HEK293 (cell line): Measurements from ENCODE around the gene SH3GL1.

Source experiments
- CTCF ChIA-PET: fragments of 350-600 bp; formaldehyde crosslinking; extraction: SDS; loops from one replicate; lab custom pipeline; 2021; ENCODE audit warnings: antibody characterized with exemption; lab: Yijun Ruan, JAX
- POLR2A ChIA-PET: fragments of 300-600 bp; formaldehyde crosslinking; extraction: SDS; loops from one replicate; lab custom pipeline; 2020; ENCODE audit warnings: antibody characterized with exemption, inconsistent platforms; lab: Yijun Ruan, JAX
- H3K27ac ChIP-seq: fragments of 200-500 bp; sonication (Bioruptor generic); 2 replicates; pipeline ENCODE4 v1.5.1; 2014; ENCODE audit warnings: low read depth, low read length, control low read depth, inconsistent platforms; ENCODE audit errors: extremely low read depth
- H3K36me3 ChIP-seq, 2 experiments: fragments of 200-500 bp in 1 of 2; sonication (Bioruptor generic) in 1 of 2; 1 replicate in 1 of 2; 2 replicates in 1 of 2; pipeline ENCODE4 v1.5.1; 2014 to 2017; ENCODE audit warnings: inconsistent platforms in 2 of 2, low read length in 2 of 2; ENCODE audit not compliant: control insufficient read depth in 2 of 2, insufficient read depth in 1 of 2
- H3K4me1 ChIP-seq: fragments of 200-500 bp; sonication (Bioruptor generic); 2 replicates; pipeline ENCODE4 v1.5.1; 2014; ENCODE audit warnings: mild to moderate bottlenecking, low read length, inconsistent platforms; ENCODE audit not compliant: control insufficient read depth, insufficient read depth
- H3K4me3 ChIP-seq: 2 replicates; pipeline ENCODE4 v1.5.1; 2011; ENCODE audit warnings: low read depth, mild to moderate bottlenecking, control low read depth, low read length, moderate library complexity
- H3K9me3 ChIP-seq: fragments of 200-500 bp; sonication (Bioruptor generic); 2 replicates; pipeline ENCODE4 v1.5.1; 2014; ENCODE audit warnings: low read depth, low read length, inconsistent platforms; ENCODE audit not compliant: control insufficient read depth, insufficient read depth
- BCL11A ChIP-seq: fragments of 450-650 bp; formaldehyde crosslinking; IDR thresholded peaks from 2 replicates; pipeline ENCODE4 v1.5.1; 2016; ENCODE audit warnings: low read depth, missing biosample characterization, missing genetic modification characterization
- ZNF16 ChIP-seq: fragments of 450-650 bp; formaldehyde crosslinking; IDR thresholded peaks from 2 replicates; pipeline ENCODE4 v1.5.1; 2016; ENCODE audit warnings: low read depth, missing biosample characterization, missing genetic modification characterization
- ZNF169 ChIP-seq: fragments of 450-650 bp; formaldehyde crosslinking; IDR thresholded peaks from 2 replicates; pipeline ENCODE4 v1.5.1; 2016; ENCODE audit warnings: missing biosample characterization, missing genetic modification characterization
- ZNF221 ChIP-seq: fragments of 450-650 bp; formaldehyde crosslinking; IDR thresholded peaks from 2 replicates; pipeline ENCODE4 v1.5.1; 2017; ENCODE audit warnings: missing biosample characterization, missing genetic modification characterization, borderline replicate concordance
- ZNF521 ChIP-seq: fragments of 450-650 bp; formaldehyde crosslinking; IDR thresholded peaks from 2 replicates; pipeline ENCODE4 v1.5.1; 2017; ENCODE audit warnings: missing biosample characterization, mild to moderate bottlenecking, missing genetic modification characterization
- ZNF529 ChIP-seq: fragments of 450-650 bp; formaldehyde crosslinking; IDR thresholded peaks from 2 replicates; pipeline ENCODE4 v1.5.1; 2017; ENCODE audit warnings: missing genetic modification characterization, missing biosample characterization; ENCODE audit not compliant: insufficient replicate concordance
- ZNF660 ChIP-seq: fragments of 450-650 bp; IDR thresholded peaks from 2 replicates; pipeline ENCODE4 v1.5.1; 2018; ENCODE audit warnings: missing biosample characterization, mild to moderate bottlenecking, missing genetic modification characterization
- ZNF701 ChIP-seq: fragments of 450-650 bp; formaldehyde crosslinking; IDR thresholded peaks from 2 replicates; pipeline ENCODE4 v1.5.1; 2016; ENCODE audit warnings: missing biosample characterization, missing genetic modification characterization
- ZNF747 ChIP-seq: fragments of 450-650 bp; formaldehyde crosslinking; IDR thresholded peaks from 2 replicates; pipeline ENCODE4 v1.5.1; 2016; ENCODE audit warnings: missing biosample characterization, missing genetic modification characterization

Gene SH3GL1

GRCh38 chr19:4316956-4317355 is 83.4 kb downstream of the SH3GL1 start:
- Histone ChIP-seq H3K27ac (no peak overlapping the region), H3K4me1 (no peaks in the 10 kb centered on the region), H3K9me3 (no peaks in the 10 kb centered on the region), H3K36me3 (peaks cover 6 to 30% of the 10 kb centered on the region in 2 experiments; a peak in 2 of 3 replicates), H3K4me3 (no peak overlapping the region)
- POLR2A ChIA-PET, result interaction anchor here (0.6 kb wide), 1 partner anchor 30 kb away, joined by 3 read pairs; no protein-coding TSS in a partner anchor
- CTCF ChIA-PET, result interaction anchor here (0.6 to 1.0 kb wide), 2 partner anchors 9 to 50 kb away, joined by 3 read pairs; no protein-coding TSS in a partner anchor
- TF ChIP-seq ZNF221 (tag by site-specific recombination) (no peak), ZNF747 (tag by site-specific recombination) (no peak), ZNF16 (tag by site-specific recombination) (no peak)

- no peak overlapping the region for H3K27ac ChIP-seq
- TF ChIP-seq ZNF701 (tag by site-specific recombination) (no peak), BCL11A (no peak), ZNF521 (no peak), ZNF529 (tag by site-specific recombination) (no peak), ZNF660 (no peak), ZNF169 (tag by site-specific recombination) (no peak)
- TF ChIP-seq, all 188 proteins: peak for 0
- Histone ChIP-seq H3K4me1 (no peaks in the 10 kb centered on the region), H3K36me3 (peaks cover 6 to 50% of the 10 kb centered on the region in 2 experiments; a peak in 2 of 3 replicates), H3K9me3 (no peaks in the 10 kb centered on the region), H3K4me3 (no peak overlapping the region)
- POLR2A ChIA-PET, result interaction anchor here (0.7 kb wide), 1 partner anchor 8 kb away, joined by 3 read pairs; no protein-coding TSS in a partner anchor
- CTCF ChIA-PET, result interaction anchor here (0.7 to 1.0 kb wide), 2 partner anchors 39 to 88 kb away, joined by 4 to 6 read pairs; no protein-coding TSS in a partner anchor
Measured at GRCh38 chr19:4313847-4314490, 86.4 kb downstream of the SH3GL1 start.
